SK-MEL-5 (cell line): ENCODE results near the gene PRRC1. TPM values are rescaled to one million over a fixed set of nuclear protein-coding genes. Genes with fewer than 3 reads are reported as not detected.

ENCODE experiments used
- DNase-seq: peaks from one replicate; pipeline ENCODE4 v3.0.0-alpha.2; 2016; ENCODE audit warnings: low read depth, low spot score
- in situ Hi-C: cut with HindIII; loops from 2 replicates; pipeline ENCODE4 v1.10.0; 2016; ENCODE audit warnings: low sequenced_read_pairs, high pct_unique_total_duplicates, low pct_unique_long_range_greater_than_20kb
- polyA plus RNA-seq, 2 experiments: library from polyadenylated mRNA; depleted of rRNA; stranded (reverse); fragments of >200 nt; gene quantifications; 2 replicates each; pipeline ENCODE4 v1.2.3, GENCODE V29; 2015
- total RNA-seq: library from RNA; depleted of rRNA; stranded (reverse); fragments of >200 nt; shearing (Covaris generic); gene quantifications from 2 replicates; pipeline ENCODE4 v1.2.3, GENCODE V29; 2014; rRNA removed

The PRRC1 gene
- 36.5 and 41.4 TPM in 2 replicates for total RNA-seq
- 33.2 and 35.0 TPM in 2 replicates for polyA plus RNA-seq (2015; cell fraction: cytosol; rRNA removed)
- polyA plus RNA-seq (2015; cell fraction: nucleus; rRNA removed): 47.1 and 48.0 TPM in 2 replicates

DNA sequence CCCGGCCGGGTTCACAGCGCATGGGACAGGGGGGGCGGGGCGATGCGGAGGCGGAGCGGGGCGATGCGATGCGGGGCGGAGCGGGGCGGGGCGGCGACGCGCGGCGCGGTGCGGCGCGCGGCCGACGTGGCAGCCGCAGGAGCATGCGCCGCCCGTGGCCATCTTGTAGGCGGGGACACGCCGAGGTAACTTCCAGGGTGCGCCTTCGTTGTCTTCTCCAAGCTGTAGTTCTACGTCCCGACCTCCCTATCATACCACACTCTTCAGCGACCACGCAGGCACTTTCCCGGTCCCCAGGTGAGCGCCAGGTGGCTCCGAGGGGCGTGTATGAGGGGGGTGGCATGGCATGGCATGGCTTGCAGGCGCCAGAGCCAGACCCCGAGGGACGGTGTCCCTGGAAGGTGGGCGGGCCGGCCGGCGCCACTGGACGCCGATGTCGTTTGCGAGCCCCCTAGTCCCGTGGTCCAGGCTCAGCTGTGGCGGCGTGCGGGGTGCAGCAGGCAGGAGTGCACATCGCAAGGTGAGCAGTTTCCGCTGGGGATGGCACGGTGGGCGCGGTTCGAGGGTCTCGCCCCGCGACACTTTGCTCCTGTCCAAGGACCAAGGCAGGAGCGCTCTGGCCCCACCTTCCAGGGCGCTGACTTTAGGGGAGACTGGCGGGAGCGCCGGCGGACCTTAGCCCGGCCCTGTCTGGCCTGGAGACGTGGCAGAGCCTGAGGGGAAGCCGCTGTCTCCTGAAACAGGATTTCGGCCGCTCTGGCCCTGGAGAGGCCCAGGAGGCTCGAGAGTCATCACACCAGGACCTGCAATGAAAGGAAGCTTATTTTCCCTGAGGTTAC, at the start of gene PRRC1:
PRRC1 (plus strand) TSS at position 161 of the 839 bp plus-strand sequence. CDS start 5,840 bp downstream, outside the sequence.
- in situ Hi-C loops: no loop called here

DNA sequence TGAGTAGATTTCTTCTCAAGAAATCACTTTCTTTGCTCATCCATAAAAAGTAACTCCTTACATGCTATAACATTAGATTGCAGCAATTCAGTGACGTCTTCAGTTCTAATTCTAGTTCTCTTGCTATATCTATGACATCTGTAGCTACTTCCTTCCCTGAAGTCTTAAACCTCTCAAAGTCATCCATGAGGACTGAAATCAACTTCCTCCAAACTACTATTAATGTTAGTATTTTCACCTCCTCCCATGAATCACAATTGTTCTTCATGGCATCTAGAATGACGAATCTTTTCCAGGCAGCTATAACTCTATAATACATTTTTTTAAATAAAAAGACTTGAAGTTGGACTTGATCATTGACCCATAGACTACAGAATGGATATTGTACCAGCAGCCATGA, 46.2 kb upstream of the PRRC1 start:
- in situ Hi-C loops: no loop called here
- DNase-seq: no peak

More for the DNA sequence above, at the start of gene PRRC1:
- peak; percentile 80 for DNase-seq

DNA sequence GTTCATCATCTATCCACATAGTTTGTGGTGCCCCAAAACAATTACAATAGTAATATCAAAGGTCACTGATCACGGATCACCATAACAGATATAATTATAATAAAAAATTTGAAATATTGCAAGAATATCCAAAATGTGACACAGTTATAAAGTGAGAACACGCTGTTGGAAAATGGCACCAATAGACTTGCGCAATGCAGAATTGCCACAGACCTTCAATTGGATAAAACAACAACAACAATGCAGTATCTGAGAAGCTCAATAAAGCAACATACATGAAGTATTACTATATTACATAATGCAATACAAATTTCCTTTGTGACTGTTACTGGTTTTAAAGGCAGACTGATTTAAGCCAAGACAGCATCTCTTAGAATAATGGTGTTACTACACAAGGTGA, 44.7 kb upstream of the PRRC1 start:
- in situ Hi-C loops: no loop called here
- DNase-seq: no peak

DNA sequence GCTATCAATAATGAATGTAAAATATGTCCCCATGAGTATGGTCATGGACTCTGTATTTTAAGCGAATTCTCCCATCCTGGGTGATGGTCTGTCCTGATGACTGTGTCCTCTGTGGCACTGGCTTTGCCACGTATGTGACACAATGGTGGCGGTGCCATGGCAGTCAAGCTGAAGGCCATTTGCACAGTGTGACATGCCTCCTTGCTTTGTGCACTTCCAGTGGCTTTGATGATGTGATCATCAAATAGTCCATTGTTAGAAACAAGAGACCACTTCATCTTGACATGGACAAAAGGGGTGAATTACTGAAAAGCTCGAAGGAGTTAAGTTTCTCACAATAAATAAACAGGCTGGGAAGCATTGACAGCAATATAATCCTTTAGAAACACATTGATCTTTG, 31.0 kb upstream of the PRRC1 start:
- DNase-seq: no peak
- in situ Hi-C loops: no loop called here

DNA sequence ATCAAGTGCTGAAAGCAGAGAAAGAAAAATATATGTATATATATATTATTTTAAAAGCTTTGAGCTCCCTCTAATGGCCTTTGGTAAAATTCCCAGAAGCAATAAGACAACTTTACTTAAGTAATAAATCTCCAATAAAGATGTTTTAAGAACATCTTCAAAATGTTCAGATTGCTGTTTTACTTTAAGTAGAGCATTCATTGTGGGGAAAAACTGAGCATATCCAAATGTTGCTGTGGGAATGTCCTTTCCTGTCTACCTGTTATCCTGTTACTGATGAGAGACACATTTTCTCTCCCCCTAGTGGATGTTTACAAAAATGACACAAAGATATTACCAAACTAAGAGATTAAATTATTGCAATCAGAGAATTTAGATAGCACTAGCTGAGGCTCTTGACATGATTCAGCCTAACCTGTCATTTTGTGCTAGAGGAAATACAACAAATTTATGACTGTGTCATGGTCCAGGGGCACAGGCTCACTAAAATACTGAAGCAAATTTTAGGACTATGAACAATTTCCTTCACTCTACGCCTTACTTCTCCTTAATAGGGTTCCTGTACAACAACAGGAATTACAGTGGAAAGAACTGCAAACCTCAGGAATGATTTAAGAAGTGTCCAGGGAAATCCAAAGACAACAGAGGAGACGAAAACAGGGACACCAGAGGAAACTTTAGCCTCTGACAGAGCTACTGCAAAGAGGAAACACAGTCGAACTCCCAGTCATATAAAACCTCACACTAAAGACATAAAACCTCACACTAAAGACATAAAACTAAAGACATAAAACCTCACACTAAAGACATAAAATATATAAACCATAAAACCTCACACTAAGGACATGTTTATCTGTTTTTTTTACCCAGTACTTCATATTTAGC, 24.3 kb upstream of the PRRC1 start:
- peak; percentile 71 for DNase-seq
- in situ Hi-C loops: no loop called here

DNA sequence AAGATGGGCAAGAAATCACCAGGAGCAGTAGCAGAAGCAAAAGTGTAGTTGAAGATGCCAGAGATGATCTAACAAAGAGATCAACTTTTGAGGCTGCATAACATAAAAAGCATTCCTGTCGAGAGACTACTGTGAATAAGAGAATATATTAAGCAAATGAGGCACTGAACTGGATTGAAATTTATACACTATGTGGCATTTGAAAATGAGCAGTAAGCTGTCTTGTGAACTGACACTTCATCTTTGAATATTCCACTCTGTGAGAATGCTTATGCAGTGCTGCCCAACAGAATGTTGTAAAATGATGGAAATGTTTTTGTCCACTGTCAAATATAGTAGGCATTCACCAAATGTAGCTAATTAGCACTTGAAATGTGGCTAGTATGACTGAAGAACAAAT, 18.9 kb upstream of the PRRC1 start:
- in situ Hi-C loops: no loop called here
- no peak for DNase-seq

DNA sequence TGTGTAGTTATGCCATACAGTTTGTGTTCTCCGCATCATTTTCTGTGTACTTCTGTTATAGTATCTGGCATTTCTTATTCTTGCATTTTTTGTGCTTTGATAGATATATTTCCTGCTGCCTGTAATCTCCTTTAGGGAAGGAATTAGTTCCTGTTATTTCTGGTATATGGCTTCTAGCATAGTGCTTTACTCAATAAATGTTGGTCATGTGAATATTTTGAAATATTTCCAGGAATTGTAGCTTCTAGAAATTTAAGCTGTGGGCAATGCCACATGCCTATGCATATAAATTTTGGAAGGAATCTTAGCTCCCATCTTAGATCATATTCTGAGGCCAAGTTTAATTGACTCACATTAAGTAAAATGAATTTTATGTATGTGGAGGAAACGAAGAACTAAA, 11.5 kb upstream of the PRRC1 start:
- no peak for DNase-seq
- in situ Hi-C loops: no loop called here

DNA sequence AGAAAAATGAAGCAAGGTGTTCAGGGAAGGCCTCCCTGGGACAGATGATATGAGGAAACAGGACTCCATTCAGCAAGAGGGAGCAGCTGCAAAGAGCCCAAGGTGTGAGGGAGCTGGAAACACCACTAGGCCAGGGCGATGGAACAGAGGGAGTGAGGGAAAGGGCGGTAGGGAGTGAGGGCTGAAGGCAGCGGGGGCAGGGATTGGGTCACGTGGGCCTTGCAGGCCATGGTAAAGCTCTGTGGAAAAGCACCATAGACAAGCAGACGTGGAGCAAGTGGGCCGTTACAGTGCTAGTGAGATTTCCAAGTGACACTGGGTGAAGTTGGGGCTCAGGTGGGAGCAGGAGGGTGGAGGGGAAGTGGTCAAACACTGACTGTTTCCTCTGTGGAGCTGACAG, 10.8 kb upstream of the PRRC1 start:
- in situ Hi-C loops: no loop called here

DNA sequence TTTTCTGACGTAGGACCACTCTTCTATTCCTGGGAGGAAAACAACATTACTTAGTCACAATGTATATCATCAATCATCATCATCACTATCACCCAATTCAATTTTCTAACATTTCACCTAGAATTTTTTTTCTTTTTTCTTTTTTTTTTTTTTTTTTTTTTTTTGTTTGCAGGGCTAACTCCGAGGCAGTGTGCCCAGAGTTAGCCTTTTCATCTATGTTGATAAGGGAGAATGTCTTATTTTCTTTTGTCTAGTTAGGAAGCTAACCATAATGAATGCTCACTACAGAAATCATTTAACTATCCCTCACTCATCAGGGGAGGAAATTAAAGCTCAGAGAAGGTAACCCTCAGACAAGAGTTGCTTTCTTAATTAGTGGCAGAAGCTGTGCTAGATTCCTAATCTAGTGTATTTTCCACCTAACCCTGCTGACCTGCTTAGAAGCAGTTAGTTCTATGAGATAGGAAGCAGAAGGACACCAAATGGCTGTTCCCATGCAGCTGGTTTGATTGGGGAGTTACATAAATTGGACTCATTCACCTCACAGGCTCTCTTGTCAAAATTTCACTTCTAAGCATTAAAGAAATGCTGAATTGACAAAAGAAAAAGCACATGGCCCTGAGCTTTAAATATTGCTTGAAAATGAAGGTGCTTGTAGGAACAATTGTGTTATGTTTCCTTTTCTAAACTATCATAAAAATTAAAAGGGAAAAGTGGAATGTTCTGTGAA, 8.6 kb upstream of the PRRC1 start:
- no peak for DNase-seq
- in situ Hi-C loops: no loop called here

More for the DNA sequence above, 10.8 kb upstream of the PRRC1 start:
- no peak for DNase-seq

DNA sequence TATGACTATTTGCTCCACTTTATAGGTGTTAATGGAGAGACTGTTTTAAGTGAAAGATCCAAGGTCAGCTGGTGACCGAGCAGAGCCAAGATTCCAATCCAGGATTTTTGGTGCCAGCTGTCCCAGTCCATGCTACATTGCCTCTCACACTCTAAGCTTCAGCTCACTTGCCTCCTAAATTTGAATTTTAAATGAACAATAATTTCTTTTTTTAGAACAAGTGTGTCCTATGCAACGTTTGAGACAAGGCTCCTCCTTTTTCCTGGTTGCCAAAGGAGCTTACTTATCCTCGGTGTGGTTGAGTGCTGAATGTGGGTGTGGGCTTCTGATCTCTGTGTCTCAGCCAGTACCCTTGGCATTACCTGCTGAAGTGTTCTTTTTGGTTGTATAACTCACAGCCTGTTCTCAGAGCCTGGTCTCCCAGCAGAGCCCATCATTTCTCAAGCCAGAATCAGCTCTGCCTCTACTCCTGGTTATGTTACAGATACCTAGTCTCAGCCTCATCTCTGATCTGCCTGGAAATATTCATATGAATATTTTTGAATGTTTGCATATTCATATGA, 4.0 kb upstream of the PRRC1 start:
- in situ Hi-C loops: no loop called here
- no peak for DNase-seq

DNA sequence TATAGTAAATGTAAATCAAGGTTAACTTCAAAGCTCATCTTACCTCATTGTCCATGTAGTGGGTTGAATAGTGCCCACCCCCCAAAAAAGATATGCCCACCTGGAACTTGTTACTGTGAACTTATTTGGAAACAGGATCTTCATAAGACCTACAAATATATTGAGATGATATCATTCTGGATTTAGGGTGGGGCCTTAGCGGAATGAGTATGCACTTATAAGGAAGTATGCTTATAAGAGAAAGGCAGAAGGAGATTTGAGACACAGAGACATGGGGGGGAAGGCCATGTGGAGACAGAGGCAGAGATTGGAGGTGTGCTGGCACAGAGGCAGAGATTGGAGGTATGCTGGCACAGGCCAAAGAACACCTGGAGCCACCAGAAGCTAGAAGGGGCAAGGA, 2.6 kb upstream of the PRRC1 start:
- in situ Hi-C loops: no loop called here
- no peak for DNase-seq

DNA sequence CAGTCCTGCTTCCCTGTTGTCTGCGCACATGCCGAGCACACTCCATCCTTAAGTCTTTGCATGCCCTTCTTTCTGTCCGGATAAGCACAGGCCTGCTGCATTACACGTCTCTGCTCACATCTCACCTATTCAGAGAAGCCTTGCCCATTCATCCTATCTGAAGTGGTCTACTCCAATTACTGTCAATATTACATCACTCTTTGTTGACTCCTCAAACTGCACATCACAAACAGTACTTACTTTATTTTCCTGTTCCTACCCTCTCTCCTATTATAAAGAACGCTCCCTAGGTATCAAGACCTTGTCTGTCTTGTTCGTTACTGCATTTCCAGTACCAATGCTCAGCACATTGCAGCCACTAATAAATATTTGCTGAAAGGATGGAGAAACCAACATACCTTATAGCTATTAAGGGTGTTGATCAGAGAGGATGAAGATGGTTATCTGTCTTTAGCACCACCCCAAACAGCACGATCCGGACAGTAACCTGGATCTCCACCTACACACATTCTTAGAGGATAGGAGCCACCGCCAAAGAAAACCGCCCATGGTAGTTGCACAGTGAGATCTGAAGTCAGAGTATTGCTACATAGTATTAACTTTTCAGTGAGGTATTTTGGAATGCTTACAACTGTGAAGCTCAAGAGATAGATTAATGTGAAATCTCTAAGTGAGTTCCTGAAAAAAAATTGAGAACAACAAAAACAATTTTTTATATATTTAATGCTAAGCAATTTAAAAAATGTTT, 1.6 kb upstream of the PRRC1 start:
- in situ Hi-C loops: no loop called here
- DNase-seq: no peak

DNA sequence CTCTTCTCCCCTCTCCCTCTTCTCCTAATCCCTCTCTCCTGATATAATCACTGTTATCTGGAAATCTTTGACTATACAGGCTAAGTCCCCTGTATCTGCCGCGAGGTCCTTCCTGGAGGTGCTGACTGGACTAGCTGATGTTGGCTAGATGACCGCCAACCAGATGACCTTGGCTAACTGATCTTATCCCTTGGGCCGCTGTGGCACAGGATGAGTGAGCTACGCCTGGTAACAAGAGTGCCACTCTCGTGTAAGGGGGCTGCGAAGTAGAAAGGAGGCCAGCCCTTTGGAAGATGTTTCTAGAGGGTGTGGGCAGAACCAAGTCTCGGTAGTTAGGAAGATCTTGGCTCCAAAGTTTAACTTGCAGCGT, 345 bp upstream of the PRRC1 start:
- in situ Hi-C loops: no loop called here
- no peak for DNase-seq

DNA sequence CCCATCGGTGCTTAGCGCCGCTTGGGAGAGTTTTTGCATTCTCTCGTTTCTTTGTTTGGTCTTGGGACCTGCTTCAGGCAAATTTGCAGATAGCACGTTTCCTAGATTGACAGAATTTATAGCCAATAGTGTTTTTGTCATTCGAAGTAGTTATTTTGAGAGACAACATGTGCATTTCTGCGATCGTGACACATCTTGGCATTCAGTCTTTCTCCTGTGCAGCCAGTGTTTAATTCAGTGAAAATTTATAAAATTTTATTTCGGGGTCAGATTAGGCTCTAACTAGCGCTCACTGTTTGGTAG, 830 bp downstream of the PRRC1 start:
- peak; percentile 44 for DNase-seq
- in situ Hi-C loops: no loop called here

DNA sequence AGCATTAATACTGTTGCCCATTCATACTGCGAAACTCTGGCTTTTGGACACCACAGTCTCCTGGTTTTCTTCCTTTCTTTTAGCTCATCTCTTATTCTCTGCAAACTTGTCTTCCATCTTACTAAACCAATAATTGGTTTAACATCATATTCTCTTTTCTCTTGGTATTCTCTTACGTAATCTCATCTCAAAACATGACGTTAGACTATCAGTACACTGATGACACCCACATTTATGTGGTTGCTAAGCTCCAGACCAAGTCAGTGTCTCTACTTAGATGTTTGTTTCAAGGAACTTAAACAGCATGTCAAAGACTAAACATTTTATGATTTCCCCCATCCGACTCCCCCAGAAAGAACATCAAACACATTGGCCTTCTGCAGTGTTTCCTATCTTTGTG, 2.1 kb downstream of the PRRC1 start:
- in situ Hi-C loops: no loop called here
- no peak for DNase-seq

DNA sequence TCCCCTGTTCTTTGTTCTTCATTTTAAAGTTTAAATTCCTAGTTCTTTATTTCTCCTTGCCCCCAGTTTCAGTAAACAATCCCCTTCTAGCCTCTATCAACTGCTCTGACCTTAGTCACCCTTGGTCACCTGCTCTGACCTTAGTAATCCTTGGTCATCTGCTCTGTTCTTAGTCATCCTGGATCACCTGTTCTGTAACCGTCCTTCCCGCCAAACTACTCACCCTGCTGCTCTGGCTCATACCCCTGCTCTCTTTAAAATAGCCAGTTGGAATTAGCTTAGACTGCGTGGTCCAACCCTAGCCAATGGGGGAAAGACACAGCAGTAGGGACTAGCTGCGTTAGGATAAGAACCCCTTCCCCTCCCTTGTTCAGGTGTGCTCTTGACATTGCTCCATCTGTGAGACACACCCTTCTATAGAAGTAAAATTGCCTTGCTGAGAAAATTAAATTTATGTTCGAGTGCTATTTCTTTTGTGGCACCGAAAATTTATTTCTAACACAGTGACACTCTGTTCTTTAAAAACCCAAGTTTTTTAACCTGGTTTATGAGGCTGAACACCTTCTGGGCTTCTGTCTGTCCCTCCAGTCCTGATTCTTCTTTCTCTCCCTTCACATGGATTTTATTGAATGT, 3.8 kb downstream of the PRRC1 start:
- DNase-seq: no peak
- in situ Hi-C loops: no loop called here

DNA sequence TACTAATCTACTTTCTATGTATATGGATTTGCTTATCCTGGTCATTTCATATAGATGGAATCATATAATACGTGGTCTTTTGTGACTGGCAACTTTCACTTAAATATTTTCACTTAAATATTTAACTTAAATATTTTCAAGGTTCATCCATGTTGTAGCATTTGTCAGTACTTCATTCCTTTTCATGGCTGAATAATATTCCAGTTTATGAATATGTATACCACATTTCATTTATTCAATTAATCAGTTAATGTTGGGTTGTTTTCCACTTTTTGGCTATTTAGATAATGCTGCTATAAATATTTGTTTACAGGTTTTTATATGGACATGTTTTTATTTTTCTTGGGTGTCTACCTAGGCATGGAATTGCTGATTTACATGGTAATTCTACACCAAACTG, 7.7 kb downstream of the PRRC1 start:
- no peak for DNase-seq
- in situ Hi-C loops: no loop called here
